ENCODE data around the gene FRMD4A. TPM values are rescaled to one million over a fixed set of nuclear protein-coding genes. Genes with fewer than 3 reads are reported as not detected.
A peak's percentile ranks its signal among the peaks of the same experiment; 100 is the strongest.

Gene FRMD4A
- total and polyA plus RNA-seq, 10 of the 15 experiments (the other 5 are each of a cell fraction or from before 2014, with no cell fraction given), result 17.8 to 75.2 (median 39.1) TPM

- no TSS peak for BruUV-seq (replicated peaks)
- Histone ChIP-seq H4K20me1 (ENCODE audit: control insufficient read depth, insufficient read depth) (no peaks in the 10 kb centered on the region), H3K36me3 (ENCODE audit: control insufficient read depth in 2 of 2, insufficient read depth in 2 of 2, low read length in 1 of 2) (peaks cover 1 to 2% of the 10 kb centered on the region in 2 experiments), H3K4me1 (ENCODE audit: control insufficient read depth, insufficient read depth, low read length) (peaks cover 19% of the 10 kb centered on the region), H3K4me2 (ENCODE audit: control insufficient read depth, insufficient read depth) (peak overlapping the region; percentile 90), H3K9me3 (replicated peaks; ENCODE audit: control insufficient read depth, insufficient read depth, low read length) (no peaks in the 10 kb centered on the region), H2AFZ (ENCODE audit: control insufficient read depth, low read depth, low read length) (no peak overlapping the region), H3K27me3 (replicated peaks in 1 of 2; ENCODE audit: control insufficient read depth in 2 of 2, insufficient read depth in 2 of 2, low read length in 1 of 2) (no peaks in the 10 kb centered on the region), H3K9ac (ENCODE audit: control insufficient read depth, insufficient read depth, low read length) (peak overlapping the region; percentile 91), H3K4me3 (peak overlapping the region; percentile 86), H3K79me2 (ENCODE audit: control insufficient read depth, insufficient read depth, low read length) (peaks cover 78% of the 10 kb centered on the region), H3K27ac (ENCODE audit: control insufficient read depth, insufficient read depth) (peak overlapping the region; percentile 92)
- in situ Hi-C loops (cut with MboI), result no loop called here
- intact Hi-C loops (cut with micrococcal nuclease; ENCODE audit: unreplicated experiment), result loop anchor here (5.0 kb wide), 2 partner anchors 36 to 71 kb away; no protein-coding TSS in a partner anchor
- CTCF ChIA-PET, result interaction anchor here (0.9 to 1.8 kb wide), 5 partner anchors 12 to 71 kb away, joined by 4 to 5 read pairs (median 5); no protein-coding TSS in a partner anchor
- ATAC-seq, result peak; percentile 8
- 73% methylated on average over 10 of the region's 10 CpGs for WGBS (ENCODE audit: insufficient coverage, insufficient replicate concordance, low lambda C conversion rate, missing lambda C conversion rate)
- POLR2A ChIA-PET, result interaction anchor here (0.9 to 4.1 kb wide), 15 partner anchors 11 to 80 kb away, joined by 3 to 31 read pairs (median 8); no protein-coding TSS in a partner anchor
- SMC1A ChIA-PET (ENCODE audit: uncharacterized antibody, unreplicated experiment), result interaction anchor here (0.6 to 6.5 kb wide), 22 partner anchors 7 to 80 kb away, joined by 3 to 81 read pairs (median 8); no protein-coding TSS in a partner anchor
- no peak for DNase-seq (ENCODE audit: low read depth, low spot score)
- no peak for FAIRE-seq
- RAD21 ChIA-PET (ENCODE audit: unreplicated experiment), result interaction anchor here (0.9 to 7.5 kb wide), 10 partner anchors 10 to 81 kb away, joined by 3 to 146 read pairs (median 7); no protein-coding TSS in a partner anchor
- TF ChIP-seq EP300 (IDR thresholded peaks at IDR 0.05; ENCODE audit: borderline replicate concordance in 1 of 2, control insufficient read depth in 1 of 2, low read depth in 2 of 2, low read length in 2 of 2) (no peak), ESRRA (IDR thresholded peaks at IDR 0.05; ENCODE audit: low read length) (no peak), REST (IDR thresholded peaks at IDR 0.05; ENCODE audit: low read depth, low read length) (no peak), ETV6 (conservative IDR thresholded peaks at IDR 0.05 in 1 of 2, IDR thresholded peaks at IDR 0.05 in 1 of 2; ENCODE audit: borderline replicate concordance in 1 of 2, low read depth in 1 of 2) (0 out of 4 replicates have a peak, but pooled peaks of 1 of the 2 experiments have one; percentile 12), FOXM1 (IDR thresholded peaks at IDR 0.05; ENCODE audit: low read depth, low read length) (no peak), USF1 (IDR thresholded peaks at IDR 0.05; ENCODE audit: borderline replicate concordance, extremely low read length, insufficient read depth, low read depth, low read length) (no peak), BHLHE40 (IDR thresholded peaks at IDR 0.05; ENCODE audit: borderline replicate concordance in 1 of 2, low read depth in 2 of 2, low read length in 1 of 2) (peak; percentile 52 to 65; a peak in 2 of 4 replicates), CEBPB (IDR thresholded peaks at IDR 0.05; ENCODE audit: borderline replicate concordance in 1 of 2, low read depth in 2 of 2, low read length in 2 of 2) (no peak), SMAD5 (IDR thresholded peaks at IDR 0.05; ENCODE audit: low read depth) (no peak), SREBF2 (IDR thresholded peaks at IDR 0.05; ENCODE audit: low read length) (no peak), NFIC (IDR thresholded peaks at IDR 0.05; ENCODE audit: low read depth, low read length) (peak; percentile 52; the same call in 1 of the 2 replicates), RCOR1 (conservative IDR thresholded peaks at IDR 0.05; ENCODE audit: low read depth, low read length) (no peak), SMAD1 (IDR thresholded peaks at IDR 0.05; ENCODE audit: low read depth, partially characterized antibody) (no peak), EGR1 (IDR thresholded peaks at IDR 0.05; ENCODE audit: borderline replicate concordance in 1 of 2, low read depth in 2 of 2, low read length in 2 of 2) (no peak), CHD1 (IDR thresholded peaks at IDR 0.05; ENCODE audit: low read depth, low read length) (no peak), ELK1 (IDR thresholded peaks at IDR 0.05; ENCODE audit: low read depth, low read length) (no peak), FOXK2 (IDR thresholded peaks at IDR 0.05) (no peak), POLR2A (IDR thresholded peaks at IDR 0.05; ENCODE audit: low read depth, low read length) (peak; percentile 50), SP1 (IDR thresholded peaks at IDR 0.05; ENCODE audit: low read depth, low read length) (no peak)
Observed at GRCh38 chr10:13706604-13707003, 624.1 kb downstream of the FRMD4A start.

All from GM12878 (cell line).